Stimulated activated CD4-positive, alpha-beta T cell treated with anti-CD3 and anti-CD28 coated beads, TNF-alpha, amount 100 ng/mL, for 48 hours (primary cell): ENCODE measurements around the gene ZBTB40.

Source experiments
- DNase-seq, 3 donors: peaks; one replicate each; pipeline ENCODE4 v3.0.0-alpha.2; 2020; ENCODE audit warnings: low read depth in 3 of 3

ZBTB40 gene

GRCh38 chr1:22503721-22504410 is 52.2 kb downstream of the ZBTB40 start:
- no peak for DNase-seq

- DNase-seq = no peak
These were observed 54.6 kb downstream of the ZBTB40 start for GRCh38 chr1:22506130-22506692.

- DNase-seq = no peak
These were observed 55.9 kb downstream of the ZBTB40 start for GRCh38 chr1:22507587-22507986.

GRCh38 chr1:22508329-22508728 is 56.7 kb downstream of the ZBTB40 start:
- no peak for DNase-seq

GRCh38 chr1:22508991-22509390 is 57.3 kb downstream of the ZBTB40 start:
- no peak for DNase-seq

GRCh38 chr1:22509815-22510214 is 58.2 kb downstream of the ZBTB40 start:
- DNase-seq = no peak

GRCh38 chr1:22512873-22513272 is 61.2 kb downstream of the ZBTB40 start:
- DNase-seq = no peak

- DNase-seq = no peak
These were observed 65.4 kb downstream of the ZBTB40 start for GRCh38 chr1:22516906-22517571.

- no peak for DNase-seq
These were observed 66.3 kb downstream of the ZBTB40 start for GRCh38 chr1:22517956-22518355.

- no peak for DNase-seq
These were observed 66.7 kb downstream of the ZBTB40 start for GRCh38 chr1:22518379-22518778.

GRCh38 chr1:22520871-22521270 is 69.2 kb downstream of the ZBTB40 start:
- DNase-seq = no peak

- DNase-seq = no peak
These were observed 70.0 kb downstream of the ZBTB40 start for GRCh38 chr1:22521692-22522091.

- no peak for DNase-seq
These were observed 70.6 kb downstream of the ZBTB40 start for GRCh38 chr1:22522221-22522743.

- DNase-seq = no peak
These were observed 72.8 kb downstream of the ZBTB40 start for GRCh38 chr1:22524481-22524880.

- DNase-seq = no peak
These were observed 73.6 kb downstream of the ZBTB40 start for GRCh38 chr1:22525211-22525610.

GRCh38 chr1:22525646-22526045 is 74.0 kb downstream of the ZBTB40 start:
- no peak for DNase-seq

GRCh38 chr1:22526098-22526497 is 74.4 kb downstream of the ZBTB40 start:
- DNase-seq = no peak

GRCh38 chr1:22526677-22527076 is 75.0 kb downstream of the ZBTB40 start:
- no peak for DNase-seq

- no peak for DNase-seq
These were observed 75.5 kb downstream of the ZBTB40 start for GRCh38 chr1:22527122-22527521.

- DNase-seq = no peak
These were observed 76.1 kb downstream of the ZBTB40 start for GRCh38 chr1:22527555-22528296.

GRCh38 chr1:22528451-22528850 is 76.8 kb downstream of the ZBTB40 start:
- DNase-seq = no peak

- no peak for DNase-seq
These were observed 78.4 kb downstream of the ZBTB40 start for GRCh38 chr1:22529901-22530621.
